T-helper 2 cell treated with Interferon-gamma antibody and Interleukin-4, amounts not matched to agents 5 μg/mL and 100 μg/mL, for 36 hours (primary cell): ENCODE data around the gene NOL9.

ENCODE experiments used
- DNase-seq: peaks from one replicate; pipeline ENCODE4 v3.0.0; 2021; ENCODE audit warnings: low spot score
- H3K27ac Mint-ChIP-seq: one replicate; pipeline ENCODE4 v1.8.0; 2021; ENCODE audit warnings: mild to moderate bottlenecking, mixed read lengths
- H3K27me3 Mint-ChIP-seq: one replicate; pipeline ENCODE4 v1.8.0; 2021; ENCODE audit warnings: low read depth, mixed read lengths
- H3K36me3 Mint-ChIP-seq: one replicate; pipeline ENCODE4 v1.8.0; 2021; ENCODE audit warnings: low read depth, mixed read lengths
- H3K4me1 Mint-ChIP-seq: one replicate; pipeline ENCODE4 v1.8.0; 2021; ENCODE audit warnings: low read depth, mixed read lengths
- H3K4me3 Mint-ChIP-seq: one replicate; pipeline ENCODE4 v1.8.0; 2022; ENCODE audit warnings: mild to moderate bottlenecking, moderate library complexity, mixed read lengths
- H3K9me3 Mint-ChIP-seq: one replicate; pipeline ENCODE4 v1.8.0; 2021; ENCODE audit warnings: mixed read lengths

NOL9 gene

GRCh38 chr1:6491966-6492365, 62.3 kb downstream of the NOL9 start:
- peaks cover 26% of the 10 kb centered on the region for H3K27me3 Mint-ChIP-seq
- peak overlapping the region; percentile 78 for H3K27ac Mint-ChIP-seq
- H3K36me3 Mint-ChIP-seq, result no peaks in the 10 kb centered on the region
- peaks cover 15% of the 10 kb centered on the region for H3K4me1 Mint-ChIP-seq
- no peaks in the 10 kb centered on the region for H3K9me3 Mint-ChIP-seq
- DNase-seq, result no peak
- H3K4me3 Mint-ChIP-seq, result peak overlapping the region; percentile 76

GRCh38 chr1:6491480-6491962, 62.8 kb downstream of the NOL9 start, which contains the start of gene PLEKHG5:
TSS of gene PLEKHG5 (minus strand) at chr1:6491667. CDS start at chr1:6477571, 14,096 bp downstream.
- H3K36me3 Mint-ChIP-seq, result no peaks in the 10 kb centered on the region
- H3K9me3 Mint-ChIP-seq, result no peaks in the 10 kb centered on the region
- H3K4me3 Mint-ChIP-seq, result peak within 1 kb of the TSS; percentile 76
- H3K4me1 Mint-ChIP-seq, result peaks cover 16% of the 10 kb centered on the region
- DNase-seq, result no peak
- peaks cover 25% of the 10 kb centered on the region for H3K27me3 Mint-ChIP-seq
- peak within 1 kb of the TSS; percentile 78 for H3K27ac Mint-ChIP-seq

- no peaks in the 10 kb centered on the region for H3K9me3 Mint-ChIP-seq
- peak overlapping the region; percentile 78 for H3K27ac Mint-ChIP-seq
- no peaks in the 10 kb centered on the region for H3K36me3 Mint-ChIP-seq
- peak overlapping the region; percentile 76 for H3K4me3 Mint-ChIP-seq
- H3K27me3 Mint-ChIP-seq, result peaks cover 25% of the 10 kb centered on the region
- peaks cover 19% of the 10 kb centered on the region for H3K4me1 Mint-ChIP-seq
- no peak for DNase-seq
Measured at GRCh38 chr1:6491081-6491449, 63.2 kb downstream of the NOL9 start.

- Mint-ChIP-seq H3K27me3 (peaks cover 22% of the 10 kb centered on the region), H3K36me3 (no peaks in the 10 kb centered on the region), H3K9me3 (no peaks in the 10 kb centered on the region), H3K27ac (peak overlapping the region; percentile 73), H3K4me1 (peaks cover 19% of the 10 kb centered on the region), H3K4me3 (peak overlapping the region; percentile 83)
- DNase-seq, result peak; percentile 51
Measured at GRCh38 chr1:6490181-6491080, 63.9 kb downstream of the NOL9 start.

- Mint-ChIP-seq H3K4me1 (peaks cover 19% of the 10 kb centered on the region), H3K4me3 (peak overlapping the region; percentile 83), H3K9me3 (no peaks in the 10 kb centered on the region), H3K27me3 (peaks cover 22% of the 10 kb centered on the region), H3K27ac (peak overlapping the region; percentile 52), H3K36me3 (no peaks in the 10 kb centered on the region)
- peak; percentile 75 for DNase-seq
Measured at GRCh38 chr1:6489799-6490180, 64.5 kb downstream of the NOL9 start.

- peak overlapping the region; percentile 38 for H3K4me3 Mint-ChIP-seq
- H3K9me3 Mint-ChIP-seq, result no peaks in the 10 kb centered on the region
- H3K27me3 Mint-ChIP-seq, result peaks cover 25% of the 10 kb centered on the region
- no peak for DNase-seq
- no peaks in the 10 kb centered on the region for H3K36me3 Mint-ChIP-seq
- peaks cover 19% of the 10 kb centered on the region for H3K4me1 Mint-ChIP-seq
- no peak overlapping the region for H3K27ac Mint-ChIP-seq
Measured at GRCh38 chr1:6489383-6489765, 64.9 kb downstream of the NOL9 start.

- H3K4me3 Mint-ChIP-seq, result no peak overlapping the region
- peaks cover 30% of the 10 kb centered on the region for H3K27me3 Mint-ChIP-seq
- no peak overlapping the region for H3K27ac Mint-ChIP-seq
- H3K4me1 Mint-ChIP-seq, result peaks cover 19% of the 10 kb centered on the region
- no peaks in the 10 kb centered on the region for H3K9me3 Mint-ChIP-seq
- H3K36me3 Mint-ChIP-seq, result no peaks in the 10 kb centered on the region
- DNase-seq, result no peak
Measured at GRCh38 chr1:6488602-6489382, 65.5 kb downstream of the NOL9 start.

GRCh38 chr1:6487804-6488484, 66.4 kb downstream of the NOL9 start:
- Mint-ChIP-seq H3K9me3 (no peaks in the 10 kb centered on the region), H3K4me1 (peaks cover 18% of the 10 kb centered on the region), H3K27ac (no peak overlapping the region), H3K27me3 (peaks cover 36% of the 10 kb centered on the region), H3K36me3 (no peaks in the 10 kb centered on the region), H3K4me3 (no peak overlapping the region)
- no peak for DNase-seq

GRCh38 chr1:6486433-6487011, 67.8 kb downstream of the NOL9 start:
- H3K9me3 Mint-ChIP-seq, result no peaks in the 10 kb centered on the region
- peaks cover 14% of the 10 kb centered on the region for H3K4me1 Mint-ChIP-seq
- no peak overlapping the region for H3K27ac Mint-ChIP-seq
- no peaks in the 10 kb centered on the region for H3K36me3 Mint-ChIP-seq
- DNase-seq, result peak; percentile 76
- peaks cover 46% of the 10 kb centered on the region for H3K27me3 Mint-ChIP-seq
- no peak overlapping the region for H3K4me3 Mint-ChIP-seq

- Mint-ChIP-seq H3K9me3 (no peaks in the 10 kb centered on the region), H3K4me3 (no peak overlapping the region), H3K27ac (no peak overlapping the region), H3K36me3 (no peaks in the 10 kb centered on the region), H3K27me3 (peaks cover 46% of the 10 kb centered on the region), H3K4me1 (peaks cover 9% of the 10 kb centered on the region)
- DNase-seq, result no peak
Measured at GRCh38 chr1:6485168-6486101, 68.9 kb downstream of the NOL9 start.

- peaks cover 7% of the 10 kb centered on the region for H3K4me1 Mint-ChIP-seq
- H3K9me3 Mint-ChIP-seq, result no peaks in the 10 kb centered on the region
- H3K4me3 Mint-ChIP-seq, result no peak overlapping the region
- DNase-seq, result no peak
- H3K27me3 Mint-ChIP-seq, result peaks cover 46% of the 10 kb centered on the region
- H3K36me3 Mint-ChIP-seq, result no peaks in the 10 kb centered on the region
- no peak overlapping the region for H3K27ac Mint-ChIP-seq
Measured at GRCh38 chr1:6484826-6485167, 69.5 kb downstream of the NOL9 start.

GRCh38 chr1:6483761-6484117, 70.6 kb downstream of the NOL9 start:
- Mint-ChIP-seq H3K9me3 (no peaks in the 10 kb centered on the region), H3K27me3 (peaks cover 46% of the 10 kb centered on the region), H3K4me3 (no peak overlapping the region), H3K4me1 (peaks cover 7% of the 10 kb centered on the region), H3K36me3 (no peaks in the 10 kb centered on the region), H3K27ac (no peak overlapping the region)
- no peak for DNase-seq
